HepG2 (cell line): ENCODE data around the gene MED12L. TPM values are rescaled to one million over a fixed set of nuclear protein-coding genes. Genes with fewer than 3 reads are reported as not detected.

Source experiments
- ATAC-seq: fragments of 200-7000 bp; cut with Tn5 transposase; 3 replicates; pipeline ENCODE4 v1.9.1; 2020; ENCODE audit warnings: mild to moderate bottlenecking, moderate library complexity
- BruUV-seq: library from RNA; stranded (reverse); fragments of 400-500 nt; replicated peaks from 2 replicates; lab custom pipeline; 2021; lab: Mats Ljungman, UMichigan
- CTCF ChIA-PET: fragments of 300-600 bp; formaldehyde crosslinking; extraction: SDS; loops from one replicate; lab custom pipeline; 2021; ENCODE audit warnings: low total read pairs, inconsistent platforms, low intra/inter-chr PET ratio; lab: Yijun Ruan, JAX
- POLR2A ChIA-PET: fragments of 350-600 bp; sonication (Branson Sonifier 250); formaldehyde crosslinking; loops from one replicate; lab custom pipeline; 2020; ENCODE audit warnings: antibody characterized with exemption, inconsistent platforms; lab: Yijun Ruan, JAX
- DNase-seq: peaks from one replicate; pipeline ENCODE4 v3.0.0-alpha.2; 2015; ENCODE audit warnings: low spot score
- FAIRE-seq: peaks from 3 replicates; lab custom pipeline; 2011; peaks lifted over from hg19 to GRCh38; lab: Jason Lieb, UNC
- H2AFZ ChIP-seq: one replicate; pipeline ENCODE4 v1.6.1; 2011; ENCODE audit warnings: low read length, inconsistent platforms
- H3K27ac ChIP-seq: fragments of 300-600 bp; 3 replicates; pipeline ENCODE4 v1.8.0; 2011; ENCODE audit warnings: mixed run types, mild to moderate bottlenecking, mixed read lengths, low read length, inconsistent platforms; ENCODE audit not compliant: insufficient read depth; ENCODE audit errors: extremely low read length
- H3K27me3 ChIP-seq, 2 experiments: fragments of 200-600 bp in 1 of 2; 2 replicates in 1 of 2; 3 replicates in 1 of 2; pipeline versions ENCODE4 v1.6.0 to v1.8.0; 2011; ENCODE audit warnings: low read length in 2 of 2, mild to moderate bottlenecking in 2 of 2, moderate library complexity in 2 of 2, inconsistent platforms in 1 of 2; ENCODE audit not compliant: insufficient read depth in 2 of 2, control insufficient read depth in 1 of 2
- H3K36me3 ChIP-seq, 2 experiments: fragments of 200-600 bp in 1 of 2; replicated peaks in 1 of 2; 2 replicates in 1 of 2; 3 replicates in 1 of 2; pipeline versions ENCODE4 v1.5.1 to v1.8.0; 2011; ENCODE audit warnings: low read length in 2 of 2, inconsistent platforms in 1 of 2; ENCODE audit not compliant: insufficient read depth in 2 of 2, control insufficient read depth in 1 of 2
- H3K4me1 ChIP-seq: 2 replicates; pipeline ENCODE4 v1.5.1; 2012; ENCODE audit warnings: low read length, inconsistent platforms; ENCODE audit not compliant: insufficient read depth
- H3K4me2 ChIP-seq: 2 replicates; pipeline ENCODE4 v1.6.0; 2011; ENCODE audit warnings: low read depth, low read length, inconsistent platforms
- H3K4me3 ChIP-seq, 3 experiments: fragments of 200-600 bp in 1 of 3; sonication (generic), shearing (Covaris generic) in 1 of 3; replicated peaks in 1 of 3; 2 replicates each; pipeline ENCODE4 v1.5.1; 2011 to 2016; ENCODE audit warnings: low read length in 3 of 3, inconsistent platforms in 2 of 3, low read depth in 2 of 3, mild to moderate bottlenecking in 2 of 3, control low read depth in 1 of 3, mixed read lengths in 1 of 3; ENCODE audit not compliant: insufficient read depth in 1 of 3
- H3K79me2 ChIP-seq: one replicate; pipeline ENCODE4 v1.6.1; 2011; ENCODE audit warnings: low read length, inconsistent platforms; ENCODE audit not compliant: insufficient read depth
- H3K9ac ChIP-seq: 2 replicates; pipeline ENCODE4 v1.6.0; 2011; ENCODE audit warnings: mild to moderate bottlenecking, low read depth, low read length, inconsistent platforms; ENCODE audit not compliant: insufficient read depth
- H3K9me3 ChIP-seq: 2 replicates; pipeline ENCODE4 v1.5.1; 2012; ENCODE audit warnings: mild to moderate bottlenecking, low read length
- H4K20me1 ChIP-seq: 2 replicates; pipeline ENCODE4 v1.6.0; 2011; ENCODE audit warnings: inconsistent platforms, mild to moderate bottlenecking, low read length, moderate library complexity; ENCODE audit not compliant: insufficient read depth
- CEBPB ChIP-seq: IDR thresholded peaks from 2 replicates; pipeline ENCODE4 v1.6.1; 2011; ENCODE audit warnings: low read depth, low read length, improper control_type of control experiment, borderline replicate concordance
- NCOA1 ChIP-seq: sonication (generic); formaldehyde crosslinking; IDR thresholded peaks from 2 replicates; pipeline ENCODE4 v1.9.0; 2021; ENCODE audit warnings: missing genetic modification reagents
- ZFP37 ChIP-seq: sonication (generic); formaldehyde crosslinking; IDR thresholded peaks from 2 replicates; pipeline ENCODE4 v1.4.0; 2020; ENCODE audit warnings: missing genetic modification reagents, borderline replicate concordance
- ZNF205 ChIP-seq: IDR thresholded peaks from 2 replicates; pipeline ENCODE4 v1.6.1; 2018; ENCODE audit warnings: missing biosample characterization, missing genetic modification reagents
- ZSCAN30 ChIP-seq: sonication (generic); formaldehyde crosslinking; IDR thresholded peaks from 2 replicates; pipeline ENCODE4 v1.5.0; 2020; ENCODE audit warnings: mild to moderate bottlenecking, missing genetic modification reagents
- WGBS: methylation state at CpG from one replicate; pipeline ENCODE4 v1.1.6; 2017; ENCODE audit warnings: low lambda C conversion rate; 5-methylcytosine and 5-hydroxymethylcytosine counted together
- in situ Hi-C: cut with HindIII; loops from 2 replicates; pipeline ENCODE4 v1.10.0; 2017; ENCODE audit warnings: low pct_unique_long_range_greater_than_20kb; ENCODE audit not compliant: extremely low pct_ligation_motif_present
- intact Hi-C: fragments of 100-400 bp; cut with micrococcal nuclease; formaldehyde crosslinking; loops from one replicate; pipeline ENCODE4 v1.10.0; 2022; ENCODE audit not compliant: unreplicated experiment
- polyA plus RNA-seq, 8 experiments: library from polyadenylated mRNA; depleted of rRNA in 3 of 8; stranded (reverse) in 7 of 8; unstranded in 1 of 8; fragments of >200 nt; fragmentation: Illumina TruSeq in 4 of 8; extraction: Trizol in 4 of 8; gene quantifications; 2 replicates each; pipeline versions ENCODE4 v1.2.1 to v1.2.3, GENCODE V29; 2011 to 2016; ENCODE audit warnings: low read depth in 4 of 8, missing spikeins in 1 of 8, mixed read lengths in 1 of 8; ENCODE audit not compliant: insufficient read depth in 1 of 8
- total RNA-seq, 5 experiments: library from RNA; depleted of rRNA; stranded (reverse); fragments of >200 nt; fragmentation: Illumina TruSeq; extraction: Trizol; gene quantifications; 2 replicates each; pipeline ENCODE4 v1.2.3, GENCODE V29; 2016; ENCODE audit warnings: low read depth in 1 of 5
- TF ChIP-seq, protein P1 (sequence below): sonication (generic); formaldehyde crosslinking; IDR thresholded peaks from 2 replicates; pipeline ENCODE4 v1.8.0; 2022; ENCODE audit warnings: missing genetic modification reagents, low read depth, mild to moderate bottlenecking, borderline replicate concordance
- TF ChIP-seq, protein P2 (sequence below): IDR thresholded peaks from 2 replicates; pipeline ENCODE4 v1.6.1; 2016; ENCODE audit warnings: missing biosample characterization, missing genetic modification reagents, low read depth
- TF ChIP-seq, protein P3 (sequence below): sonication (generic); formaldehyde crosslinking; IDR thresholded peaks from 2 replicates; pipeline ENCODE4 v1.9.0; 2021; ENCODE audit warnings: missing genetic modification reagents, borderline replicate concordance

The MED12L gene
- total and polyA plus RNA-seq, 2 of the 13 experiments (the other 11 are each of a cell fraction or from before 2014, with no cell fraction given): 0.07 to 0.64 TPM

DNA sequence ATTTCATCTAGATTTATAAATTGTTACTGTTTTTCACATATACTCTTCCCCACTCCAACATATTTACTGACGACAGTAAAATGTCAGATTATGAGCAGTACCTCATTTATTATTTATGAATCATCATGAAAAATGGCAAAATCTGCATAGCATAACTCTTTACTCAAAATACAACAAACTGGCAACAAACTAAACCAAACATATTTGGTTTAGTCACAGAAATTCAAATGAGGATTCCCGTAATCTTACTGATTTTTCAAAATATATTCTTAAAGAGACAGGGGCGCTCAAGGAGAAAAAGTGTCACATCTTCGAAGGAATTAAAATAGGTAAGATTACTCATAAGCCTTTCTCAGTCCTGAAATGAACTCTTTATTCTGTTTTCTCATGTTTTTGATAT lies 234.2 kb downstream of the MED12L start (continued):
- TF ChIP-seq ZSCAN30 (no peak), ZNF205 (no peak), NCOA1 (CRISPR knock-in tag) (no peak)
- TF ChIP-seq, protein P1, sequence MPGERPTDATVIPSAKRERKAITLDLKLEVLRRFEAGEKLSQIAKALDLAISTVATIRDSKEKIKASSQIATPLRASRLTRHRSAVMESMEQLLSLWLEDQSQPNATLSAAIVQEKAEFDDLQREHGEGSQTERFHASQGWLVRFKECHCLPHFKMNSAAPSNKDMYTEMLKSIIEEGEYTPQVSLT (CRISPR knock-in tag): no peak
- TF ChIP-seq, protein P2, sequence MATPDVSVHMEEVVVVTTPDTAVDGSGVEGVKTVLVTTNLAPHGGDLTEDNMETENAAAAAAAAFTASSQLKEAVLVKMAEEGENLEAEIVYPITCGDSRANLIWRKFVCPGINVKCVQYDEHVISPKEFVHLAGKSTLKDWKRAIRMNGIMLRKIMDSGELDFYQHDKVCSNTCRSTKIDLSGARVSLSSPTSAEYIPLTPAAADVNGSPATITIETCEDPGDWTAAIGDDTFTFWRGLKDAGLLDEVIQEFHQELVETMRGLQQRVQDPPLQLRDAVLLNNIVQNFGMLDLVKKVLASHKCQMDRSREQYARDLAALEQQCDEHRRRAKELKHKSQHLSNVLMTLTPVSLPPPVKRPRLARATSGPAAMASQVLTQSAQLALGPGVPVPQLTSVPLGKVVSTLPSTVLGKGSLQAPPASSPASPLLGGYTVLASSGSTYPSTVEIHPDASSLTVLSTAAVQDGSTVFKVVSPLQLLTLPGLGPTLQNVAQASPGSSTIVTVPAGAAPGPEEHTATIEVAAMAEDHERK (CRISPR knock-in tag): no peak
- TF ChIP-seq, protein P3, sequence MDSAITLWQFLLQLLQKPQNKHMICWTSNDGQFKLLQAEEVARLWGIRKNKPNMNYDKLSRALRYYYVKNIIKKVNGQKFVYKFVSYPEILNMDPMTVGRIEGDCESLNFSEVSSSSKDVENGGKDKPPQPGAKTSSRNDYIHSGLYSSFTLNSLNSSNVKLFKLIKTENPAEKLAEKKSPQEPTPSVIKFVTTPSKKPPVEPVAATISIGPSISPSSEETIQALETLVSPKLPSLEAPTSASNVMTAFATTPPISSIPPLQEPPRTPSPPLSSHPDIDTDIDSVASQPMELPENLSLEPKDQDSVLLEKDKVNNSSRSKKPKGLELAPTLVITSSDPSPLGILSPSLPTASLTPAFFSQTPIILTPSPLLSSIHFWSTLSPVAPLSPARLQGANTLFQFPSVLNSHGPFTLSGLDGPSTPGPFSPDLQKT (CRISPR knock-in tag): no peak

DNA sequence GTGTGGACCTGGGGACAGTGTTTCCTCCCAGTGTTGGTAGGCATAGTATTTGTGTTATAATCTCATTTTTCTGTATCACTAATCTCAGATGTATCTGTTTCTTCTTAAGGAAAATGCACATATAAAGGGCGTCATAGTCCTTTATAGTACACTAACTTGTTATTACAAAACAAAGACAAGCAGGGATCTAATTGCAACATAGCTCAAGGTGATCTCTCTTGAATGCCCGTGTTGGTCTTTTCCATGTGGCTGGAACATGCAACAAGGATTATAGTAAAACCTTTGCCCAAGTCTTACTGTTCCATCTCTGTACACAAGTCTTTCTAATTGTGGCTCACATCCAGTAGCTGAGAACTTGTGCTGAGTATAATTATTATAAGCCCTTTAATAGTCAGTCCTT lies 234.7 kb downstream of the MED12L start:
- TF ChIP-seq CEBPB (peak; percentile 25; the same call in 1 of the 2 replicates), ZFP37 (CRISPR knock-in tag) (no peak)
- no peak for DNase-seq
- ChIA-PET CTCF (no interaction called here), POLR2A (no interaction called here)
- 0% methylated on average over 2 of the region's 2 CpGs for WGBS
- FAIRE-seq: no peak
- Histone ChIP-seq H3K9ac (no peak overlapping the region), H3K27me3 (no peaks in the 10 kb centered on the region), H3K4me2 (no peak overlapping the region), H3K4me1 (no peaks in the 10 kb centered on the region), H4K20me1 (no peaks in the 10 kb centered on the region), H3K27ac (no peak overlapping the region), H3K4me3 (no peak overlapping the region), H3K36me3 (no peaks in the 10 kb centered on the region), H3K79me2 (no peaks in the 10 kb centered on the region), H3K9me3 (no peaks in the 10 kb centered on the region), H2AFZ (no peak overlapping the region)
- in situ Hi-C loops: no loop called here
- intact Hi-C loops: no loop called here
- BruUV-seq: no TSS peak
- no peak for ATAC-seq
